ENCODE measurements around the gene UNC93A. TPM values are rescaled to one million over a fixed set of nuclear protein-coding genes. Genes with fewer than 3 reads are reported as not detected.
A peak's percentile ranks its signal among the peaks of the same experiment; 100 is the strongest.
"Not testable (repeated sequence)": the region's sequence is repeated elsewhere in the genome, so short reads cannot be mapped to it uniquely, and the experiment has no call there.

The UNC93A gene
- total and polyA plus RNA-seq, 2 donors (not counting 3 experiments of a cell fraction or from before 2014, with no cell fraction given), result not detected

GRCh38 chr6:167242135-167242506 lies 49.0 kb upstream of the UNC93A start:
- H3K79me2 ChIP-seq (ENCODE audit: control insufficient read depth, insufficient read depth, low read length); H3K9ac ChIP-seq (replicated peaks; ENCODE audit: extremely low read depth, insufficient read depth, low read length); CTCF ChIA-PET; H3K4me3 ChIP-seq (replicated peaks in 1 of 3; ENCODE audit: insufficient read depth in 1 of 3, low read depth in 1 of 3, low read length in 3 of 3); H4K20me1 ChIP-seq (replicated peaks; ENCODE audit: control insufficient read depth, extremely low read depth, insufficient read depth, low read length); H3K4me1 ChIP-seq (ENCODE audit: control insufficient read depth, extremely low read depth, insufficient read depth, low read length); H3K9me1 ChIP-seq (replicated peaks; ENCODE audit: control insufficient read depth, extremely low read depth, insufficient read depth, low read length); dilution Hi-C loops (cut with MboI; ENCODE audit: extremely low pct_ligation_motif_present, low sequenced_read_pairs); H3K27ac ChIP-seq (ENCODE audit: insufficient read depth, low read depth, low read length); H2AFZ ChIP-seq (ENCODE audit: low read depth, low read length); H3K36me3 ChIP-seq (ENCODE audit: control insufficient read depth in 2 of 2, extremely low read depth in 1 of 2, insufficient read depth in 2 of 2, low read length in 2 of 2); DNase-seq (ENCODE audit: low read depth, low spot score); H3K4me2 ChIP-seq (ENCODE audit: insufficient read depth, low read length); intact Hi-C loops (cut with micrococcal nuclease); POLR2A ChIA-PET; H3K9me3 ChIP-seq (replicated peaks; ENCODE audit: control insufficient read depth, insufficient read depth, low read length); BruUV-seq (replicated peaks); H3K27me3 ChIP-seq (ENCODE audit: control insufficient read depth in 2 of 2, insufficient read depth in 2 of 2, low read length in 2 of 2): not testable (repeated sequence)
- peak; percentile 18 for FAIRE-seq

- H3K79me2 ChIP-seq (ENCODE audit: control insufficient read depth, insufficient read depth, low read length); CTCF ChIA-PET; H4K20me1 ChIP-seq (replicated peaks; ENCODE audit: control insufficient read depth, extremely low read depth, insufficient read depth, low read length); dilution Hi-C loops (cut with MboI; ENCODE audit: extremely low pct_ligation_motif_present, low sequenced_read_pairs); intact Hi-C loops (cut with micrococcal nuclease); DNase-seq (ENCODE audit: low read depth, low spot score); H3K4me2 ChIP-seq (ENCODE audit: insufficient read depth, low read length); FAIRE-seq; H2AFZ ChIP-seq (ENCODE audit: low read depth, low read length); H3K27ac ChIP-seq (ENCODE audit: insufficient read depth, low read depth, low read length); H3K36me3 ChIP-seq (ENCODE audit: control insufficient read depth in 2 of 2, extremely low read depth in 1 of 2, insufficient read depth in 2 of 2, low read length in 2 of 2); H3K4me3 ChIP-seq (replicated peaks in 1 of 3; ENCODE audit: insufficient read depth in 1 of 3, low read depth in 1 of 3, low read length in 3 of 3); H3K9ac ChIP-seq (replicated peaks; ENCODE audit: extremely low read depth, insufficient read depth, low read length); H3K9me1 ChIP-seq (replicated peaks; ENCODE audit: control insufficient read depth, extremely low read depth, insufficient read depth, low read length); BruUV-seq (replicated peaks); H3K4me1 ChIP-seq (ENCODE audit: control insufficient read depth, extremely low read depth, insufficient read depth, low read length); H3K9me3 ChIP-seq (replicated peaks; ENCODE audit: control insufficient read depth, insufficient read depth, low read length); H3K27me3 ChIP-seq (ENCODE audit: control insufficient read depth in 2 of 2, insufficient read depth in 2 of 2, low read length in 2 of 2); POLR2A ChIA-PET: not testable (repeated sequence)
Observed at GRCh38 chr6:167242511-167243051, 48.5 kb upstream of the UNC93A start.
